ENCODE results near the gene SRSF3. TPM values are rescaled to one million over a fixed set of nuclear protein-coding genes. Genes with fewer than 3 reads are reported as not detected.
"Not testable (repeated sequence)": the region's sequence is repeated elsewhere in the genome, so short reads cannot be mapped to it uniquely, and the experiment has no call there.

Gene SRSF3
- total and polyA plus RNA-seq, 3 experiments from 2014 or later: 370 to 579 (median 572) TPM

DNA sequence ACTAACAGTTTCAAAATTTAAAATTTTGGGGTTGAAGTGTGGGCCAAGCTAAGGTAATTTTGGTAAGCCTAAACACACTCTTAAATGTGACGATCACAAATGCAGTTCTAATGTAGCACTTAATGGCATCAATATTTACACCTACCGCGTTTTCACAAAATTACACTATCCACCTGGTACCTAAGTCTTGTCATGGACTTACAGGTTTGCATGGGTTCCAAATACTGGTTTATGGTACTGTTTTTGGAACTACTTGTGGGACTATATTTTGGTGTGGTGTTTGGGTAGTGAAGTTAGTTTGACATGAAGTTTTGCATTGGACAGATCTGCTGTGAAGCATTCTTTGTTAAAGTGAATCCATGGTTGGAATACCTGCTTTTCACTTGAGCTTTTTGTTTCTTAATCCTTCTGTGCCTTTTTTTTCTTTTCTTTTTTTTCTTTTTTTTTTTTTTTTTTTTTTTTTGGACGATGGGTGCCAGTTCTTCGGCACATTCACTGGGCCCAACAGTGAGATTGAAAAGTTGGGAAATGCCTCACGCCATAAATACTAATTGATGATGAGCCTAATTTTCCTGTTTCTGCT, 6.5 kb downstream of the SRSF3 start:
- H3K4me1 Mint-ChIP-seq: peaks cover 79 to 96% (median 90%) of the 10 kb centered on the region in 3 donors
- Histone ChIP-seq H3K27ac (ENCODE audit: low read depth, low read length) (peak overlapping the region; percentile 25), H3K27me3 (ENCODE audit: insufficient read depth, low read length, poor library complexity, severe bottlenecking) (no peaks in the 10 kb centered on the region), H3K4me3 (ENCODE audit: low read length) (peak overlapping the region; percentile 52), H3K36me3 (ENCODE audit: insufficient read depth, low read length) (peaks cover 87% of the 10 kb centered on the region), H3K4me1 (ENCODE audit: insufficient read depth, low read length) (peaks cover 84% of the 10 kb centered on the region), H3K9me3 (ENCODE audit: low read length) (no peaks in the 10 kb centered on the region)
- peak overlapping the region; percentile 89 to 99 (median 96) for H3K4me3 Mint-ChIP-seq
- peaks cover 50 to 96% (median 72%) of the 10 kb centered on the region in 3 donors for H3K36me3 Mint-ChIP-seq
- H3K27ac Mint-ChIP-seq: peak overlapping the region in 7 of 8 donors; percentile 80 to 99 (median 95)
- ChIA-PET CTCF (interaction anchor here (1.0 to 3.3 kb wide), 3 partner anchors 14 to 177 kb away, joined by 3 to 16 read pairs (median 4); no protein-coding TSS in a partner anchor), POLR2A (interaction anchor here (0.6 to 8.8 kb wide), 8 partner anchors 8 to 844 kb away, joined by 3 to 107 read pairs (median 6); partner anchors contain the start of gene STK38)
- no peaks in the 10 kb centered on the region for H3K9me3 Mint-ChIP-seq
- DNase-seq: no peak
- peaks cover 0 to 3% of the 10 kb centered on the region in 2 donors for H3K27me3 Mint-ChIP-seq

DNA sequence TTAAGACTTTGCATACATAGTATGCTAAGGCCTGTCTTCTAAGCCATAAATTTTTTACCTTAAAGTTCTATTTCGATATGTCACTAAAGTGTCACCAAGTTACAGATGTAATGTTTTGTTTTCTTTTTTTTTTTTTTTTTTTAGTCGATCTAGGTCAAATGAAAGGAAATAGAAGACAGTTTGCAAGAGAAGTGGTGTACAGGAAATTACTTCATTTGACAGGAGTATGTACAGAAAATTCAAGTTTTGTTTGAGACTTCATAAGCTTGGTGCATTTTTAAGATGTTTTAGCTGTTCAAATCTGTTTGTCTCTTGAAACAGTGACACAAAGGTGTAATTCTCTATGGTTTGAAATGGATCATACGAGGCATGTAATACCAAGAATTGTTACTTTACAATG, 7.7 kb downstream of the SRSF3 start:
- not testable (repeated sequence) for H3K27me3 ChIP-seq (ENCODE audit: insufficient read depth, low read length, poor library complexity, severe bottlenecking); H3K4me3 ChIP-seq (ENCODE audit: low read length); H3K9me3 Mint-ChIP-seq; H3K9me3 ChIP-seq (ENCODE audit: low read length); H3K27me3 Mint-ChIP-seq
- H3K36me3 ChIP-seq (ENCODE audit: insufficient read depth, low read length): peaks cover 88% of the 10 kb centered on the region
- ChIA-PET CTCF (interaction anchor here (0.7 to 3.3 kb wide), 2 partner anchors 13 to 106 kb away, joined by 3 to 16 read pairs; no protein-coding TSS in a partner anchor), POLR2A (interaction anchor here (1.0 kb wide), 1 partner anchor 71 kb away, joined by 4 read pairs; no protein-coding TSS in a partner anchor)
- Mint-ChIP-seq H3K4me1 (peaks cover 84 to 96% (median 93%) of the 10 kb centered on the region in 3 donors), H3K27ac (peak overlapping the region in 7 of 8 donors; percentile 89 to 99 (median 93)), H3K36me3 (peaks cover 49 to 97% (median 66%) of the 10 kb centered on the region in 3 donors), H3K4me3 (peak overlapping the region; percentile 33 to 97 (median 70))
- H3K4me1 ChIP-seq (ENCODE audit: insufficient read depth, low read length): peaks cover 89% of the 10 kb centered on the region
- DNase-seq: peak in 2 of 5 donors; percentile 43 to 59
- H3K27ac ChIP-seq (ENCODE audit: low read depth, low read length): peak overlapping the region; percentile 25

DNA sequence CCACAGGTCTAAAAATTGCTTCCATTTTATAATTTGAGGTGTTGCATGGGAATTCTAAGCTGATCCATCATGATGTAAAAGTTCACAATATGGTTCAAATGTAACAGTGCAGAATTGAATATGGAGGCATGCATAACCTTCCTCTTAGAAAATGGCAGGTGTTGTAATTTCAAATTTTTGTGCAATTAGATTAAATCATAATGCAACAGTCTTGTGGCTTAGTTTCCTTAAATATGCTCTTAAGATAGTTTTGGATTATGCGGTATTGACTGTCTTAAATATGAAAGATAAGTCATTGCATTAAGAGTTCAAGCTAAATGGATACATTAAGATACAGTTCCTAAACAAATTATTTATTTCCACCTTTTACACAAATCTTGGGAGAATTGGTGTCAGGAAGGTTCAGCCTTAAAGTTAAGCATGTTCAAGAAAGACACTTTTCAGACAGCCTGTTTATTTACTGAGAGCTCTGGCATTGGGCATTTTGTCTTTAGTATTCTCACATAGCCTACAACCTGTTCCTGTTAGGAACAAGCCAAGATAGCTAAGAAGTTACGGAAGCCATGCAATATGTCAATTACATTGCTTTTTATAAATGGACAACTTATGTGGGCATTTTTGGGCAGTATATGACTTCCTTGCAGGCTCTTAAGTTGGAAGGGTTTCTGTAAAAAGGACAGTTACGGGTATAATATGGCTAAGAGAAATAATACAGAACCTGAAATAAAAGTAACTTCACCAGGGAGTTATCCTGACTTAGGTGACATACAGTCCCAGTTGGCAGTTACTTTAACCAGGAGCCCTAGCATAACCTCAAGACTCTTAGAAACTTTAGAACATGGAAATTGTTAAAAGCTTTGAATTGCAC, 9.3 kb downstream of the SRSF3 start:
- Histone ChIP-seq H3K36me3 (ENCODE audit: insufficient read depth, low read length) (peaks cover 81% of the 10 kb centered on the region), H3K4me1 (ENCODE audit: insufficient read depth, low read length) (peaks cover 84% of the 10 kb centered on the region), H3K9me3 (ENCODE audit: low read length) (no peaks in the 10 kb centered on the region), H3K27me3 (ENCODE audit: insufficient read depth, low read length, poor library complexity, severe bottlenecking) (no peaks in the 10 kb centered on the region), H3K27ac (ENCODE audit: low read depth, low read length) (no peak overlapping the region), H3K4me3 (ENCODE audit: low read length) (no peak overlapping the region)
- Mint-ChIP-seq H3K36me3 (peaks cover 43 to 95% (median 55%) of the 10 kb centered on the region in 3 donors), H3K4me3 (peak overlapping the region in 5 of 7 donors; percentile 22 to 56 (median 40)), H3K9me3 (no peaks in the 10 kb centered on the region), H3K4me1 (peaks cover 80 to 95% (median 90%) of the 10 kb centered on the region in 3 donors), H3K27me3 (peaks cover 0 to 2% of the 10 kb centered on the region in 2 donors), H3K27ac (peak overlapping the region; percentile 63 to 99 (median 82))
- ChIA-PET POLR2A (interaction anchor here (0.8 to 1.5 kb wide), 3 partner anchors 9 to 68 kb away, joined by 3 to 7 read pairs (median 6); partner anchors contain the start of gene SRSF3), CTCF (interaction anchor here (1.4 to 3.3 kb wide), 2 partner anchors 12 to 57 kb away, joined by 4 to 16 read pairs; no protein-coding TSS in a partner anchor)
- DNase-seq: no peak

DNA sequence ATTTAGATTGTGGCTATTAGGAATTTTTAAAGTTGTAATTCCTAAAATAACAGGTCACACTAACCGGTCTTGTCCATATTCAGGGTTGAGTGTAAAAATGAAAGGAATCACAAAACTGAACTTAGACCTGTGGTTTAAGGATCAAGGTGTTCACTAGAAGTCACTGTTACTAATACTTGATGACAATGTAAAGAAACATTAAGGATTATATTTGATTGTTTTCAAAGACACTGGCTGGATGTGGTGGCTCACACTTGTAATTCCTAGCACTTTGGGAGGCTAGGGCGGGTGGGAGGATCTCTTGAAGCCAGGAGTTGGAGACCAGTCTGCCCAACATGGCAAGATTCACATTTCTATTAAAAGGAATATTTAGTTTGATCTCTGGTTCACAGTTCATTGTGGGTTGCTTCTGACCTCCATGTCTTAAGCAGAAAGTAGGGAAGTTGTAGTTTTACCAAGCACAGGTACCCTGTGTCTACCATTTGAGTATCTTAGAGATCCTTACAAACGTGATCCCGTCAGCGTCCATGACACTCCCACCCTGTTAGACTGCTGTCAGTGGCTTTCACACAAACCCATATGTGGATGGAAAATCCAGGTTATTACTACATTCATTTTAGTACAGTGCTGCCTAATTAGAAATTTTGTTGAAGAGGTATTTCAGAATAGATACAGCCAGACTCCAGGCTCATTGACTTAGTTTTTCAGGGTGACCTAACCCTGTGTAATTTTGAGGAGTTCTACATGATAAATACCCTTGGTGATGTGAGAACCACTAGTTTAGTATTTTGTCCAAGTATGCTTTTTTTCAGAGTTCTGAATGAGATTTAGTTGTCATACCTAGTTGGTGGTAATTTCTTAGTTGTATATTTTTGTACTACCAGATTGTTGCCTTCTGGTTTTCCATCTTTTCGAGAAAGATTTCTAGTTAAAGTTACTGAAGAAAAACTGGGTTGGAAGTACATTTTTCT, 10.2 kb downstream of the SRSF3 start:
- peaks cover 81% of the 10 kb centered on the region for H3K36me3 ChIP-seq (ENCODE audit: insufficient read depth, low read length)
- no peaks in the 10 kb centered on the region for H3K9me3 ChIP-seq (ENCODE audit: low read length)
- H3K27ac ChIP-seq (ENCODE audit: low read depth, low read length): no peak overlapping the region
- no peak for DNase-seq
- ChIA-PET CTCF (interaction anchor here (1.4 kb wide), 2 partner anchors 58 to 60 kb away, joined by 3 to 4 read pairs; no protein-coding TSS in a partner anchor), POLR2A (interaction anchor here (1.1 to 2.8 kb wide), 3 partner anchors 9 to 69 kb away, joined by 3 to 13 read pairs (median 7); partner anchors contain the start of gene SRSF3)
- Mint-ChIP-seq H3K27ac (peak overlapping the region; percentile 48 to 99 (median 87)), H3K36me3 (peaks cover 34 to 95% (median 47%) of the 10 kb centered on the region in 3 donors), H3K4me1 (peaks cover 79 to 95% (median 90%) of the 10 kb centered on the region in 3 donors), H3K9me3 (no peaks in the 10 kb centered on the region), H3K4me3 (peak overlapping the region; percentile 25 to 56 (median 39)), H3K27me3 (peaks cover 0 to 2% of the 10 kb centered on the region in 2 donors)
- no peak overlapping the region for H3K4me3 ChIP-seq (ENCODE audit: low read length)
- peaks cover 81% of the 10 kb centered on the region for H3K4me1 ChIP-seq (ENCODE audit: insufficient read depth, low read length)
- no peaks in the 10 kb centered on the region for H3K27me3 ChIP-seq (ENCODE audit: insufficient read depth, low read length, poor library complexity, severe bottlenecking)

DNA sequence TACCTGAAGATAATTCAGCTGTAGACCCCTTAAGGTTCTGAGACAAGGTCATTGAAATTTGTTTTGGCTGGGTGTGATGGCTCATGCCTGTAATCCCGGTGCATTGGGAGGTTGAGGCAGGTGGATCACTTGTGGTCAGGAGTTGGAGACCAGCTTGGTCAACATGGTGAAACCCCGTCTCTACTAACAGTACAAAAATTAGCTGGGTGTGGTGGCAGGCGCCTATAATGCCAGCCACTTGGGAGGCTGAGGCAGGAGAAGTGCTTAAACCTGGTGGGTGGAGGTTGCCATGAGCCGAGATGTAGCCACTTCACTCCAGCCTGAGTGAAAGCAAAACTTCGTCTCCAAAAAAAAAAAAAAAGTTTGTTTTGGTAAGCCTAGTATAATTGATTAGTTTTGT, 11.0 kb downstream of the SRSF3 start:
- POLR2A ChIA-PET: interaction anchor here (2.8 kb wide), 1 partner anchor 10 kb away, joined by 13 read pairs; no protein-coding TSS in a partner anchor
- DNase-seq: no peak
- H3K27me3 ChIP-seq (ENCODE audit: insufficient read depth, low read length, poor library complexity, severe bottlenecking): no peaks in the 10 kb centered on the region
- CTCF ChIA-PET: interaction anchor here (1.4 to 2.7 kb wide), 2 partner anchors 10 to 61 kb away, joined by 3 to 14 read pairs; no protein-coding TSS in a partner anchor
- H3K4me3 Mint-ChIP-seq: peak overlapping the region in 5 of 7 donors; percentile 33 to 56 (median 39)
- peaks cover 28 to 95% (median 39%) of the 10 kb centered on the region in 3 donors for H3K36me3 Mint-ChIP-seq
- H3K9me3 Mint-ChIP-seq: no peaks in the 10 kb centered on the region
- H3K27ac Mint-ChIP-seq: peak overlapping the region; percentile 43 to 99 (median 84)
- H3K4me3 ChIP-seq (ENCODE audit: low read length): no peak overlapping the region
- peaks cover 78 to 94% (median 88%) of the 10 kb centered on the region in 3 donors for H3K4me1 Mint-ChIP-seq
- H3K27me3 Mint-ChIP-seq: no peaks in the 10 kb centered on the region
- peaks cover 76% of the 10 kb centered on the region for H3K4me1 ChIP-seq (ENCODE audit: insufficient read depth, low read length)
- H3K36me3 ChIP-seq (ENCODE audit: insufficient read depth, low read length): peaks cover 76% of the 10 kb centered on the region
- H3K9me3 ChIP-seq (ENCODE audit: low read length): no peaks in the 10 kb centered on the region
- H3K27ac ChIP-seq (ENCODE audit: low read depth, low read length): no peak overlapping the region

DNA sequence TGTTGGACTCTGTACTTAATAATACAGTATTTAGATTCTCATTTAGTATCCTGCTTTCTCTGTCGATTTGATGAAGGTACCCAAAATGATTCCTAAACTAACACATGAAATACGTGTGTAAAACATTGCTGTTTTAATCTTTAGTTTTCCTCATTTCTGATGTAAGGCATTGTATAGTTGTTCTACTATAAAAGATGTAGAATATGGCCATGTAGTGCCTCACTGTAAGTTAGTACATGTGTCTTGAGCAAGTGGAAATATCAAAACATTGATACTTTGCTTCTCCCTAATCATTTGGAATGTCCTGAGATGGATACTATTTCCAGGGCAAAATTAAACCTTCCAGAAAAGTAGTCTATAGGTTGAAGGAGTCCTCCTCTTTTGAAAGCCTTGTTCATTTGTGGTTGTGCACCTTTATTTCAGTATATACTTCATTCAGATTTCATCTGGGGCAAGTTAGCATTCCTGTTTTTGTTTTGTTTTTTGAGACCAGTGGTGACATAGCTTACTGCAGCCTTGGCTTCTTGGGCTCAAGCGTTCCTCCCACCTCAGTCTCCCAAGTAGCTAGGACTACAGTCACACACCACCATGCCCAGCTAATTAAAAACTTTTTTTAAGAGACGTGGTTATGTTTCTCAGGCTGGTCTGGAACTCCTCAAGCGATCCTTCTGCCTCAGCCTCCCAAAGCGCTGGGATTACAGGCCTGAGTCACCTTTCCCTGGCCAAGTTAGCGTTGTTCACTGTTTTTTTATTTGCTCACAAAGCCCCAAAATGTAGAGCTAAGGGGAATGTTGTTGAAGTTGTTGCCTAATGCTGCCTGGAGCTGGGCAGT, 11.6 kb downstream of the SRSF3 start:
- Histone ChIP-seq H3K4me1 (ENCODE audit: insufficient read depth, low read length) (peaks cover 70% of the 10 kb centered on the region), H3K9me3 (ENCODE audit: low read length) (no peaks in the 10 kb centered on the region), H3K36me3 (ENCODE audit: insufficient read depth, low read length) (peaks cover 74% of the 10 kb centered on the region), H3K27ac (ENCODE audit: low read depth, low read length) (no peak overlapping the region), H3K4me3 (ENCODE audit: low read length) (no peak overlapping the region), H3K27me3 (ENCODE audit: insufficient read depth, low read length, poor library complexity, severe bottlenecking) (no peaks in the 10 kb centered on the region)
- Mint-ChIP-seq H3K36me3 (peaks cover 24 to 94% (median 34%) of the 10 kb centered on the region in 3 donors), H3K27ac (peak overlapping the region; percentile 49 to 99 (median 87)), H3K9me3 (no peaks in the 10 kb centered on the region), H3K27me3 (no peaks in the 10 kb centered on the region), H3K4me1 (peaks cover 74 to 93% (median 85%) of the 10 kb centered on the region in 3 donors), H3K4me3 (peak overlapping the region in 6 of 7 donors; percentile 3 to 57 (median 47))
- ChIA-PET CTCF (interaction anchor here (1.1 to 2.7 kb wide), 5 partner anchors 8 to 183 kb away, joined by 3 to 14 read pairs (median 4); no protein-coding TSS in a partner anchor), POLR2A (interaction anchor here (2.8 kb wide), 1 partner anchor 10 kb away, joined by 13 read pairs; no protein-coding TSS in a partner anchor)
- DNase-seq: no peak

All from CD8-positive, alpha-beta memory T cell (primary cell).